ENCODE data around the gene PRDM15. TPM values are rescaled to one million over a fixed set of nuclear protein-coding genes. Genes with fewer than 3 reads are reported as not detected.

Gene PRDM15
- total and polyA plus RNA-seq, 4 donors = 1.2 to 5.7 (median 2.1) TPM

DNA sequence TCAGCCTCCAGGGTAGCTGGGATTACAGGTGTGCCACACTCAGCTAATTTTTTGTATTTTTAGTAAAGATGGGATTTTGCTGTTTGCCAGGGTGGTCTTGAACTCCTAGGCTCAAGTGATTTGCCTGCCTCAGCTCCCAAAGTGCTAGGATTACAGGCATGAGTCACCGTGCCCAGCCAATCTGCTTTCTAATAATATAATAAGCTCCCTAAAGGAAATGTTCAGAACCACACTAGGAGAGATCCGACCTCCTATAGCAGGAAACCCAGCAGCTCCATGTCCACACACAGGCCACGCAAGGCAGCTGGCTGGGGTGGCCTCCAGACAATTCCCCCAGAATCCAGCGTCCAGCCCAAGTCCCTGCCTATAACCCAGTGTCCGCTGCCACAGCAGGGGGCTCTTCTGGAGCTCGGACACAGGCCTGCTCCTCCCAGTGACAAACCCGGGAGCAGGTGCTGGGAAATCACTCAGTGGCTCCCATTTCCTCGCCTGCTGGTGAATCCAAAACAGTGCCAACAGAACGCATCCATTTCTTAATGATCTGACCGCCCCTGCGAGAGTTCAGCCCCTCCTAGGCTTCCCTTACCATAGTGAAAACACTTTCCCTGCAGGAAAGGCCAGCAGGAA lies 119.8 kb downstream of the PRDM15 start:
- H3K9me3 ChIP-seq (ENCODE audit: control insufficient read depth in 4 of 4, low read length in 3 of 4) = no peaks in the 10 kb centered on the region
- TF ChIP-seq RXRA (IDR thresholded peaks at IDR 0.05) (no peak), FOXA1 (IDR thresholded peaks at IDR 0.05) (no peak), YY1 (IDR thresholded peaks at IDR 0.05) (no peak), TAF1 (conservative IDR thresholded peaks at IDR 0.05) (no peak), FOXA2 (IDR thresholded peaks at IDR 0.05) (no peak), HNF4G (IDR thresholded peaks at IDR 0.05) (no peak), HNF4A (conservative IDR thresholded peaks at IDR 0.05) (no peak), EGR1 (IDR thresholded peaks at IDR 0.05; ENCODE audit: low read depth in 2 of 2) (no peak), JUND (IDR thresholded peaks at IDR 0.05) (no peak), NR2F2 (IDR thresholded peaks at IDR 0.05) (no peak), GABPA (IDR thresholded peaks at IDR 0.05 in 1 of 2, conservative IDR thresholded peaks at IDR 0.05 in 1 of 2) (no peak), SP1 (IDR thresholded peaks at IDR 0.05) (no peak), REST (IDR thresholded peaks at IDR 0.05) (no peak), RAD21 (IDR thresholded peaks at IDR 0.05) (no peak), MAX (IDR thresholded peaks at IDR 0.05) (no peak)
- TF ChIP-seq, protein P1, sequence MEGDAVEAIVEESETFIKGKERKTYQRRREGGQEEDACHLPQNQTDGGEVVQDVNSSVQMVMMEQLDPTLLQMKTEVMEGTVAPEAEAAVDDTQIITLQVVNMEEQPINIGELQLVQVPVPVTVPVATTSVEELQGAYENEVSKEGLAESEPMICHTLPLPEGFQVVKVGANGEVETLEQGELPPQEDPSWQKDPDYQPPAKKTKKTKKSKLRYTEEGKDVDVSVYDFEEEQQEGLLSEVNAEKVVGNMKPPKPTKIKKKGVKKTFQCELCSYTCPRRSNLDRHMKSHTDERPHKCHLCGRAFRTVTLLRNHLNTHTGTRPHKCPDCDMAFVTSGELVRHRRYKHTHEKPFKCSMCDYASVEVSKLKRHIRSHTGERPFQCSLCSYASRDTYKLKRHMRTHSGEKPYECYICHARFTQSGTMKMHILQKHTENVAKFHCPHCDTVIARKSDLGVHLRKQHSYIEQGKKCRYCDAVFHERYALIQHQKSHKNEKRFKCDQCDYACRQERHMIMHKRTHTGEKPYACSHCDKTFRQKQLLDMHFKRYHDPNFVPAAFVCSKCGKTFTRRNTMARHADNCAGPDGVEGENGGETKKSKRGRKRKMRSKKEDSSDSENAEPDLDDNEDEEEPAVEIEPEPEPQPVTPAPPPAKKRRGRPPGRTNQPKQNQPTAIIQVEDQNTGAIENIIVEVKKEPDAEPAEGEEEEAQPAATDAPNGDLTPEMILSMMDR (IDR thresholded peaks at IDR 0.05; ENCODE audit: low read depth, low read length, missing input control) = no peak
- TF ChIP-seq, protein P2, sequence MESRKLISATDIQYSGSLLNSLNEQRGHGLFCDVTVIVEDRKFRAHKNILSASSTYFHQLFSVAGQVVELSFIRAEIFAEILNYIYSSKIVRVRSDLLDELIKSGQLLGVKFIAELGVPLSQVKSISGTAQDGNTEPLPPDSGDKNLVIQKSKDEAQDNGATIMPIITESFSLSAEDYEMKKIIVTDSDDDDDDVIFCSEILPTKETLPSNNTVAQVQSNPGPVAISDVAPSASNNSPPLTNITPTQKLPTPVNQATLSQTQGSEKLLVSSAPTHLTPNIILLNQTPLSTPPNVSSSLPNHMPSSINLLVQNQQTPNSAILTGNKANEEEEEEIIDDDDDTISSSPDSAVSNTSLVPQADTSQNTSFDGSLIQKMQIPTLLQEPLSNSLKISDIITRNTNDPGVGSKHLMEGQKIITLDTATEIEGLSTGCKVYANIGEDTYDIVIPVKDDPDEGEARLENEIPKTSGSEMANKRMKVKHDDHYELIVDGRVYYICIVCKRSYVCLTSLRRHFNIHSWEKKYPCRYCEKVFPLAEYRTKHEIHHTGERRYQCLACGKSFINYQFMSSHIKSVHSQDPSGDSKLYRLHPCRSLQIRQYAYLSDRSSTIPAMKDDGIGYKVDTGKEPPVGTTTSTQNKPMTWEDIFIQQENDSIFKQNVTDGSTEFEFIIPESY (IDR thresholded peaks at IDR 0.05) = no peak
- H3K4me3 ChIP-seq (ENCODE audit: low read depth in 1 of 3, low read length in 3 of 3) = no peak overlapping the region
- H3K27ac ChIP-seq (ENCODE audit: low read depth in 1 of 2, low read length in 2 of 2) = peak overlapping the region in 1 of 2 donors; percentile 39
- DNase-seq (ENCODE audit: low spot score) = no peak
- H3K36me3 ChIP-seq (ENCODE audit: control insufficient read depth in 4 of 4, insufficient read depth in 3 of 4, low read depth in 1 of 4, low read length in 3 of 4) = peaks cover 4 to 22% (median 9%) of the 10 kb centered on the region in 4 donors
- H3K4me1 ChIP-seq (ENCODE audit: control insufficient read depth in 4 of 4, insufficient read depth in 4 of 4, low read length in 3 of 4) = peaks cover 24 to 49% (median 41%) of the 10 kb centered on the region in 4 donors
- H3K27me3 ChIP-seq (ENCODE audit: control insufficient read depth in 4 of 4, insufficient read depth in 4 of 4, low read length in 3 of 4) = no peaks in the 10 kb centered on the region
- 90% methylated on average over 11 of the region's 11 CpGs for WGBS
- H3K9ac ChIP-seq (ENCODE audit: low read depth in 1 of 2, low read length in 2 of 2) = no peak overlapping the region

Data from liver (tissue), 9 donors.